Brain pericyte (primary cell): ENCODE data around the gene FLT4.

Experiments used
- DNase-seq: peaks from one replicate; pipeline ENCODE4 v3.0.0-alpha.2; 2012; ENCODE audit warnings: low read depth, low spot score

FLT4 gene

DNA sequence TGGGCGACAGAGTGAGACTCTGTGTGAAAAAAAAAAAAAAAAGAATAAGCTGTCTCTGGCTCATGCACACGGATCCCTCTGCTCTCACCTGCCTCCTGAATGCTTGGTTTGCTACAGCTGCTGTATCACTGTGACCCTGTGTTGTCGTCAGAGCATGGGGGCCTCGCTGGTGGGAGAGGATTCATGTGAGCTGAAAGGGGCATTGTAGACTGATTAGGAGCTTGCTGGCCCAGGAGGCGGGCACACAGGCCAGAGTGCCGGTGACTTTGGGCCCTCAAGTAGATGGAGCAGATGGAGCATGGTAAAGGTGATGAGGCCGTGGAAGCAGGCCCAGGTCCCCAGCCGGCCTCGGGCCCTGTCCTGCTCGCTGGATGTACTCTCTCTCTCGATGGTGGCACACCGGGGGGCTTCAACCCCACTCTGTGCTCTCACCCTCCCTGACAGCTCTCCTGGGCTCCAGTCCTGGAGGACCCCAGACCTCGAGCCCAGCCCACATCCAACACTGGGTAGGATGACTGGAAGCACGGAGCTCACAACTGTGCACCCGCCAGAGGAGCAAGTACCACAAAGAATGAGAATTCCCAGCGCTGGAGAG lies 7.1 kb downstream of the FLT4 start:
- DNase-seq = no peak

DNA sequence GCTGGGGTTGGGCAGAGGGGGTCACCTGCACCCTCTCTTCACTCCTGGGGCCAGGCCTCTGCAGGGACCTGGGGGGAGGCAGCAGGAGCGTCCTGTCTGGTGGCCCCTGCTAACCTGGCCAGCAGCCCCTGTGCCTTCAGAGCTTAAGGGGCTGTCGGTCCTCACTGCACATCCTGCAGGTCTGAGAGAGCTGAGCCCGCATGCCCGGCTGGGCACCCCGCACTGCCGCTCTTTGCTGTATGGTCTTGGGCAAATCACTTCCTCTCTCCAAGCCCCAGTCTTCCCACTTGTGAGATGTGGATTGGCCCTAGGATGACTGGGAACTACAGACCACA lies 7.9 kb downstream of the FLT4 start:
- no peak for DNase-seq

DNA sequence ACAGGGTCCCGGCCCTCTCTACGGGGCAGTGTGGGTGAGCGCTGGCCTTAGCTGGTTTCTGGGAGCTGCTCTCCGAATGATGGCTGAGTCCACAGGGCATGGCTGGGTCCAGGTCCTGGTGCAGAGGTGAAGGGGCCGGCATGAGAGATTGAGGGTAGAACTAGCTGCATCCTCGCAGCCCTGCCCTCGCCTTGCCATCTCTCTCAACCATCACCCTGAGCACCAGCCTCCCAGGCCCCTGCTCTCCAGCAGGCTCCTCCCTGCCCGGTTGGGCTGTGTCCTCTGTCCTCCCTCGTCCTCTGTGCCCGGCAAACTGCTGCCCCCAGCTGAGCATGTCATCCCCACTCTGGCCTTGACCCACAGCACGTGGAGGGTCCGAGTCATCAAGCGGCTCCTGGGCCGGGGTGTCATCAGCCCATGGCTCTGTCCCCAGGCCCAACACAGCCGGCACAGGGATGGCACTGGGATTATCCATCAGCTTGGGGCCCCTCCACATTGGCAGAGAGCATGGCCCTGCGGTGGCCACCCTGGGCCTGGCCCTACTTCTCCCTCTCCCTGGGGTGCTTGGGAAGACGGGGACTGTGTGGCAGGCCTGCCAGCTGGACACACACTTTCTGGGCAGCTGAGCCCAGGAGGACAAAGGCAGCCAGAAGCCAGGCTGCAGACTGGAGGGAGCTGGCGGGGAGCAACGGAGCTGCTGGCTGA lies 8.4 kb downstream of the FLT4 start:
- DNase-seq = no peak

DNA sequence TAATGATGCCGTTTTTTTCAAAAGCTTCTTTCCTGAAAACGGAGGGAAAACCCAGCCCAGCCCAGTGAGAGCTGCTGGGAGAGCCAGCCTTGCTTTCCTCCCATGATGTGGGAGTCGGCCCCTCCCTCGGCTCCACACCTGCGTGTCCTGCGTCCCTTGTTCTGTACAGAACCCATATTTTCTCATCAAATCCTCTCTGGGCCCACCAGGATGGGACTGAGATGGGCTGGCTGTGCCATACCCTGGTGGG lies 8.9 kb downstream of the FLT4 start:
- DNase-seq = no peak

DNA sequence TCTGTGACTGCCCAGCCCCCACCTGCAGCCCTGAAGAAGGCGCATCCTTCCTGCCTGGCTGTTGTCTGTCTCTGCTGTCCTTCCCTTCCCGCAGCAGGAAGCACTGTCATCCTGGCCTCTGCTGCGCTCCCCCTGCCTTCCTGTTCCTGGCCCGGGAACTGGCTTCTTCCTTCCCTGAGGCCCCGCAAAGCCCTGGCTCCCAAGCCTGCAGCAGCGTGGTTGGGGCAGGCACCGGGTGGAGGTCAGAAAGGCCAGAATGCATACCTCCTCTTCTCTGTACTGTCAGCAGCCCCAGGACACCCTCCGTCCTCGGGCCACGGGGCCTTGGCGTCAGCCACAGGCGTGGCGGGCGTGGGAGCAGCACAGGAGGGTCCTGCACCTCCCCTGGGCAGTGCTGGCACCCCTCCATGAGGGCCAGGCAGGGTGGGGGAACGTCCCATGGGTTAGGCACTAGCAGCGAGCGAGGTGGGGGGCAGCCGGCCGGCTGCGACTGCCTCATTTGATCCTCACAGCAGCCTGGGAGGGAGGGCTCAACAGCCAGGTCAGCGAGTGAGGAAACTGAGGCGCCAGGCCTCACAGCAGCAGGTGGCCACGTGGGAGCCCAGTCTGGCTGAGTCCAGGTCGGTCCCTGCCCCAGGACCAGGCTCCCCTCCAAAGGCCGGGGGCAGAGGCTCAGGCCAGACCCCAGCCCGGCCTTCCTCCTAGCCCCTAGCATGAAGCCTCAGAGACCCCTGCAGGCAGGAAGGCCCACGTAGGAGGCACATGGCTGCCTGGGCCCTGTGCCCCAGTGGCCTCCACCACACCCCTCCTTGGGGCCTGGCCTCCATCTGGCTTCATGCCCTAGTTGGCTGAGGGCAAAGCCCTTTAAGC lies 9.4 kb downstream of the FLT4 start:
- no peak for DNase-seq

DNA sequence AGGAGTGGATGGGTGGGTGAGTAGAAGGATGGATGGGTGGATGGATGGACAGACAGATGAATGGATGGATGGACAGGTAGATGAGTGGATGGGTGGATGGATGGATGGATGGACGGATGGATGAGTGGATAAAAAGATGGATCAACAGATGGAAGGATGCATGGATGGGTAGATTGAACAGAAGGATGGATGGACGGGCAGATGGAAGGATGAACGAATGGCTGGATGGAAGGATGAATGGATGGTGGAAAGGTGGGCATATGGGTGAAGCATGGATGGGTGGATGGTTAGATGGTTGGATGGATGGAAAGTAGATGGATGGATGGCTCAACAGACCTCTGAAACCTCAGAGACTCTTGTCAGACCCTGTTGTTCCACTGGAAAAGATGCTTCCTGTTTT lies 10.1 kb downstream of the FLT4 start:
- DNase-seq = no peak

DNA sequence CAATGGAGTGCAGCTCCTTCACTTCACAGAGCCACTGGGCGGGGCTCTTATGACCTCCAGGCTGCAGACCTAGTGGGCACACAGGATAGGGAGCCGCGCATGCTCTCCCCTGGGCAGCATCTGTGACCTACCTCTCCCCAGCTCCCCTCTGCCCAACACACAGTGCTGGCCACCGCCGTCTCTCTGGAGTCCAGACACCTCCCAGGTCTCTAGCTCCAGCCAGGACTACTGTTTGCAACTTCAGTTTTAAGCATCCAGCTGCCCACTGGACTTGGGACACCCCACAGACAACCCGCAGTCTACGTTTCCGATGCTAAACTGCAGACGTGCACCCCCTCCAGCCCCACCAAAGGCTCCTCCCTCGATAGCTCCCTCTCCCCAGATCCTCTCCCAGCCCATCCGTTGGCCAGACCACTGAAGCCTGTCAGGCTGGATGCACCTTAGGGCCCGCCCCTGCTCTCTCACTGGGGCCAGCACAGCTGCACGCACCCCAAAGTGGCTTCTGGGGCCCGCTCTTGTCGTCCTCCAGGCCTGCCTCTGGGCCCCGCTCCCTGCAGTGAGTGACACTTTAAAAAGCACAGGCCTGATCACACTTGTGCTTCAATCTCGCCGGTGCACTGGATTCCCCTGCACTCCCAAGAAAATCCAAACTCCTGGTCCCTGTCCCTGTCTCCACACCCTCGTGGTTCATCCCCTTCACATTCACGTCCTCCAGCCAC lies 11.3 kb downstream of the FLT4 start:
- no peak for DNase-seq

DNA sequence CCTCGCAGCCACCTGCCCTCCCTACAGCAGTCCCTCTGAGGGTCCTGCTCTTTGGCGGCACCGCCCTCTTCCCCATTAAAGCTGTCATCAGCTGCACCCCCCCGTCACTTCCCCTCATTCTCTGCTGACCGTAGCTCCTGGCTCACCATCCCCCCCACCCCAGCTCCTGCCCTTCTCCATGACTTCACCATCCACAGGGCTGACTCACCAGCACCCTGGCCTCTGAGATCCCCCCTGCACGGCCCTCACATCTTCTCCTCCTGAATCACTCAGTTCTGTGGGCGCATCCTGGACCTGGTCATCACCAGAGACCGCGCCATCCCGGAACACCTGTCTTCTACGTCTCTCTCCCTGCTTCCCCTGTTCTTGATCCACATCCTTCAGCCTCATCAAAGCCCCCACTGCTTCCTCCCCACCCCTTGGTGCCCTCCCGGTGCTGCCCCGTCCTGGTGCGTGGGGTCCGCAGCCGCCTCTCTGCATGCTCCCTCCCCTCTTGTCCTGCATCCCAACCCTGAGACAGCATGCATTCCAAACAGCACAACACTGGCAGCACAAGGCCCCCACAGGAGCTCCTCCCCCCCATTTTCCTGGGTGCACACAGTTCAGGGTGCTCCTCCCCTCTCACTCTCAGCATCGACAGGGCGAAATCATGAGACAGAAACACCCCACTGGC lies 12.9 kb downstream of the FLT4 start:
- DNase-seq = no peak

GRCh38 chr5:180636016-180636402 lies 13.4 kb downstream of the FLT4 start:
- DNase-seq = no peak

DNA sequence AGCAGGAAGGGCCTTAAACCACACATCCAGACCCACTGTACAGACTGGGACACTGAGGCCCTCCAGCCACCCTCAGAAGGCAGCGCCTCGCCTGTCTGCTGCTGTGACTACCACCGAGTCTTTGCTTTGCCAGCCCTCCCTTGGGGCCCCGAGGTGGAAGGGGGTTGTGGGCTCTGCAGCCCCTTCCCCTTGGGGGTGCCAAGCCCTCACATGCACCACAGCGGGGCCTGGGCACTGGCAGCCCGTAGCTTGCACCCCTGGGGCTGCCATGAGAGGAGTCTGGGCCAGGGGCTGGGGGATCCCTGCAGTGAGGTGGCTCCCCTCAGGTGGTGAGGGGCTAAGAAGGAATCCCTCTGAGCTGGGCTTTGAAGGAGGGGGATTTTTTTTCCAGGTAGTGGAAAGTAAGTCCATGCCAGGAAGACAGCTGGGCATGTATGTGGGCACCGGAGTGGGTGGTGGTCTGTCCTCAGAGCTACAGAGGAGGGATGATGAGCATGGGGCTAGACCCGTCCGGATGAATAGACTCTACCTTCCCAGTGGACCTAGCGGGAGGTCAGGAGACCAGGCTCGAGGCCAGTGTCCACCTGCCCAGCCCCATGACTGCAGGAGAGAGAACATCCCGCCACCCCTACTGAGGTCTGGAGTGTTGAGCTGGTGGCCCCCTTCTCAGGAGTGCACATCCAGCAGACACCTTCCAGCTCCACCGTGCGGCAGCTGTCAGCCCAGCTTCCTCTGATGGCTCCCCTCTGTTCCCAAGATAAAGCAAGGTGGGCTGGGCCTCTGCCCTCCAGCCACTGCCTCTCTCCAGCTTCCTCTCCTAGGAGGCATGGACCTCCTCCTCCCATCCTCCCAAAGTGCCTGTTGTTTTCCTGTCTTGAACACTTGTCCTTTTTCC lies 15.9 kb downstream of the FLT4 start:
- no peak for DNase-seq

DNA sequence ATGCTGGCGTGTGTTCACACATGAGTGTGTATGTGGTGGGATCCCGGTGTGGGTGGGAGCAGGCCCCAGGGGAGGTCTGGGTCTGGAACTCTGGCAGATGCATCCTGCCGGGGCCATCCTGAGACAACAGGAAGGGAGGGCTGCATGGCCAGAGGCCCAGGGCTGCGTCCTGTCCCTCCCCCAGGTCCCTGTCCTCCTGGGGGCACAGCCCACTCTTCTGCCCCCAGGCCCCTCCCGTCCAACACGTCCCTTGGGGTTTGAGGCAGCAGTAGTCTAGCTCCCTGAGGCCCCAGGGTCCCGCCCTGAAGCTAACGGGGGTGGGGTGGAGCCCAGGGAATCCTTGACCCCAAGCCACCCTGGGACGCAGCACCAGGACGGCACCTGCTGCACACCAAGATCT lies 16.6 kb downstream of the FLT4 start:
- DNase-seq = no peak

- no peak for DNase-seq
Measured at GRCh38 chr5:180631549-180632383, 17.6 kb downstream of the FLT4 start.

GRCh38 chr5:180630426-180630825 lies 19.0 kb downstream of the FLT4 start:
- no peak for DNase-seq

DNA sequence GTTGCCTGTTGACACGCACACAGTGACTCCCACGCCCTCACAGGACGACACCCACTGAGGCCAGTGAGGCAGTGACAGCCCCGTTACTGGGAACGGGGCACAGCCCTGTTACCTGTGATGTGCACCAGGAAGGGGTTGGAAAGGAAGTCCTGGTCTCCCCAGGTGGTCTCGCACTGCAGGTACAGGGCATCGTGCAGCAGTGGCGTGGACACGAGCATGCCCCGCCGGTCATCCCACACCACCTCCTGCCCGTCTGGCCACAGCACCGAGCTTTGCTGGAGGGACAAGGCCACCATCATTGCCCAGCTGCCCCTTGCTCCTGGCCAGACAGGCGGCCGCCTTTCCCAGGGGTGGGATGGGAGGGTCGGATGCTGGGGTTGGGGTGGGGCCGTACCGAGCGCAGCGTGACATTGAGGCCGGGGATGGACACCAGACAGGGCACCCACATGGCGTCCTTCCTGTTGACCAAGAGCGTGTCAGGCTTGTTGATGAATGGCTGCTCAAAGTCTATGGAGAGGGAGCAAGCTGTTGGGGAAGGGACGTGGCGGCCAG lies 19.5 kb downstream of the FLT4 start:
- DNase-seq = no peak

GRCh38 chr5:180628827-180629750 lies 20.3 kb downstream of the FLT4 start:
- no peak for DNase-seq

DNA sequence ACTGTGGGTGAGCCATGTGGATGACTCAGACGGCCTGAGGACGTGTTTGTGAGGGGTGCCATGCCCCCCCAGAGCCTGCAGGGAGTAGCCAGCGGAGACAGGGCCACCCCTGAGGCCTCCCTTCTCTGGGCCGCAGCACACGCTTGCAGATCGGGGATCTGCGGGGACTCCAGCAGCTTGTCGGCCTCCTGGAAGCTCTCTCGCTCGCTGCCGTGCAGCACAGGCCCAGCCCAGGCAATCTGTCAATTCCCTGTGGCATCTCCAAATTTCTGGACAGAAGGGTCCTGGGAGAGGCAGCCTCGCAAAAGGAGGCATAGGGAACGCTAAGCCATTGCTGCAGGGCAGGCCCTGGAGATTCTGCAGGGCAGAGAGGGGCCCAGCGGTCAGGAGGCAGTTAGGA lies 21.2 kb downstream of the FLT4 start:
- DNase-seq = no peak

DNA sequence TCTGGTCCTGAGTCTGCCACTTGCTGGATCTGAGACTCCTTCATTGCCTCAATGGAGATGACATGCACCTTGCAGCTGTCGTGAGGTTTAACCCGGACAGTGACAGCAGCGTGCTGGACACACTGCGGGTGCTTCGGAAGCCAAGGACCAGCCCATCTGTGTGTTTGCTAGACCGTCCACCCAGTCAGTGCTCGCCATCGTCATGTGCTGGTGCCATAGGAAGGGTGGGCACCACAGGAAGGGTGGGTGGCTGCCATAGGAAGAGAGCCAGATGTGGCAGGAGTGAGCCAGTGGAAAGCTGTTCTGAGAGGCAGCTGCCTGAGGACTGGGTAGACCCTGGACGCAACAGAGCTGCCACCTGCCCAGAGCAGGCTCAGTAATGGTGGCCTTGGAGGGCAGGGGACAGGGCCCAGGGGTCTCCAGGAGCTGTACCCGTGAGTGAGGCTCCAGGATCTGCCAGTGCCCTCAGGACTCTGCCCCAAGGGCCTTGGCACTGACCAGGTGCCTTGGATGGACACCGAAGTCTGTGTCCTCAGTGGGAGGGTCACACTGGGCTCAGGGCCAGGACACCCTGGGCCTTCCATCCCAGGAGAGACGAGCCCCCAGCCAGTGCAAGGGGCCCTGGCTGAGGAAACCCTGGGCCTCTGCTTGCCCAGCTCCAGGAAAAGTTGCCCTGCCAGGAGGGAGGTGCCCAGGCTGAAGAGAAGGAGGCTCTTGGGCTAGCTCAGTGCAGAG lies 21.8 kb downstream of the FLT4 start:
- DNase-seq = no peak
